CD4-positive, alpha-beta T cell (primary cell): ENCODE results near the gene MORN4. TPM values are rescaled to one million over a fixed set of nuclear protein-coding genes. Genes with fewer than 3 reads are reported as not detected.
A peak's percentile ranks its signal among the peaks of the same experiment; 100 is the strongest.

Experiments
- ATAC-seq: fragments of 200-7000 bp; cut with Tn5 transposase; one replicate; pipeline ENCODE4 v1.10.0; 2022; ENCODE audit warnings: mild to moderate bottlenecking; ENCODE audit not compliant: poor library complexity
- CTCF ChIA-PET: fragments of 350-600 bp; sonication (Branson Sonifier 250); formaldehyde crosslinking; loops from one replicate; lab custom pipeline; 2021; ENCODE audit warnings: antibody characterized with exemption, inconsistent platforms; lab: Charles Lee
- POLR2A ChIA-PET: fragments of 350-600 bp; sonication (Branson Sonifier 250); formaldehyde crosslinking; loops from one replicate; lab custom pipeline; 2021; ENCODE audit warnings: antibody characterized with exemption, inconsistent platforms; lab: Charles Lee
- DNase-seq, 14 experiments: peaks; one replicate each; pipeline ENCODE4 v3.0.0-alpha.2; 2013 to 2020; ENCODE audit warnings: mixed read lengths in 2 of 14
- H3K27ac ChIP-seq, 2 donors: one replicate each; pipeline versions ENCODE4 v1.5.1 to v1.7.0; 2013; ENCODE audit warnings: low read length in 2 of 2, low read depth in 1 of 2, mild to moderate bottlenecking in 1 of 2
- H3K27me3 ChIP-seq, 2 experiments: 1 replicate in 1 of 2; 2 replicates in 1 of 2; pipeline versions ENCODE4 v1.6.1 to v1.7.0; 2013; ENCODE audit warnings: low read length in 2 of 2, control low read depth in 1 of 2, mild to moderate bottlenecking in 1 of 2, moderate library complexity in 1 of 2; ENCODE audit not compliant: insufficient read depth in 2 of 2, control insufficient read depth in 1 of 2
- H3K36me3 ChIP-seq: one replicate; pipeline ENCODE4 v1.6.1; 2013; ENCODE audit warnings: low read length, control low read depth; ENCODE audit not compliant: insufficient read depth
- H3K4me1 ChIP-seq: one replicate; pipeline ENCODE4 v1.6.1; 2013; ENCODE audit warnings: low read length, control low read depth; ENCODE audit not compliant: insufficient read depth
- H3K4me3 ChIP-seq: one replicate; pipeline ENCODE4 v1.5.1; 2013; ENCODE audit warnings: mild to moderate bottlenecking, low read length, moderate library complexity
- H3K9me3 ChIP-seq, 2 experiments: 1 replicate in 1 of 2; 2 replicates in 1 of 2; pipeline versions ENCODE4 v1.6.1 to v1.7.0; 2013; ENCODE audit warnings: low read length in 2 of 2, mild to moderate bottlenecking in 2 of 2, control low read depth in 1 of 2, moderate library complexity in 1 of 2; ENCODE audit not compliant: control insufficient read depth in 1 of 2, insufficient read depth in 1 of 2
- H3K27ac Mint-ChIP-seq: one replicate; pipeline ENCODE4 v1.8.0; 2020; ENCODE audit warnings: mixed read lengths
- H3K27me3 Mint-ChIP-seq: one replicate; pipeline ENCODE4 v1.8.0; 2021; ENCODE audit warnings: mixed read lengths
- H3K36me3 Mint-ChIP-seq: one replicate; pipeline ENCODE4 v1.8.0; 2021; ENCODE audit warnings: low read depth, mixed read lengths
- H3K4me1 Mint-ChIP-seq: one replicate; pipeline ENCODE4 v1.8.0; 2021; ENCODE audit warnings: low read depth, mixed read lengths
- H3K4me3 Mint-ChIP-seq: one replicate; pipeline ENCODE4 v1.8.0; 2020; ENCODE audit warnings: mild to moderate bottlenecking, mixed read lengths
- H3K9me3 Mint-ChIP-seq: one replicate; pipeline ENCODE4 v1.8.0; 2020; ENCODE audit warnings: mixed read lengths
- CTCF ChIP-seq: fragments of 200-600 bp; IDR thresholded peaks from one replicate; pipeline ENCODE4 v1.8.0; 2022; ENCODE audit warnings: antibody characterized with exemption, mild to moderate bottlenecking
- intact Hi-C, 2 experiments: fragments of 100-400 bp; cut with DNase I in 1 of 2; cut with micrococcal nuclease in 1 of 2; formaldehyde crosslinking; loops; one replicate each; pipeline versions ENCODE4 v1.15.1 to v1.9.0; 2023 to 2025; cut with DNase I, micrococcal nuclease
- total RNA-seq, 174 experiments: library from RNA in 2 of 174; stranded (reverse) in 2 of 174; gene quantifications; one replicate each; pipeline ENCODE4 v1.2.3 and lab custom pipeline; 2021 to 2026

The MORN4 gene
- total RNA-seq, 2 experiments from 2014 or later = 0.36 to 0.39 TPM

GRCh38 chr10:97618733-97619132 lies 14.6 kb downstream of the MORN4 start:
- Mint-ChIP-seq H3K4me3 (no peak overlapping the region), H3K4me1 (no peaks in the 10 kb centered on the region), H3K27me3 (no peaks in the 10 kb centered on the region), H3K36me3 (no peaks in the 10 kb centered on the region), H3K9me3 (no peaks in the 10 kb centered on the region), H3K27ac (no peak overlapping the region)
- ChIA-PET POLR2A (no interaction called here), CTCF (interaction anchor here (1.2 kb wide), 1 partner anchor 14 kb away, joined by 3 read pairs; no protein-coding TSS in a partner anchor)
- intact Hi-C loops = no loop called here
- TF ChIP-seq CTCF = no peak
- no peaks in the 10 kb centered on the region for H3K27me3 ChIP-seq
- no peaks in the 10 kb centered on the region for H3K9me3 ChIP-seq
- no peaks in the 10 kb centered on the region for H3K36me3 ChIP-seq
- ATAC-seq (no peak), DNase-seq (no peak)
- no peak overlapping the region for H3K27ac ChIP-seq
- H3K4me3 ChIP-seq = no peak overlapping the region
- H3K4me1 ChIP-seq = no peaks in the 10 kb centered on the region

GRCh38 chr10:97618285-97618684 lies 15.0 kb downstream of the MORN4 start:
- intact Hi-C loops = no loop called here
- Mint-ChIP-seq H3K36me3 (no peaks in the 10 kb centered on the region), H3K27ac (no peak overlapping the region), H3K4me1 (no peaks in the 10 kb centered on the region), H3K27me3 (no peaks in the 10 kb centered on the region), H3K4me3 (no peak overlapping the region), H3K9me3 (no peaks in the 10 kb centered on the region)
- Histone ChIP-seq H3K27ac (no peak overlapping the region), H3K4me3 (no peak overlapping the region), H3K36me3 (no peaks in the 10 kb centered on the region), H3K27me3 (no peaks in the 10 kb centered on the region), H3K4me1 (no peaks in the 10 kb centered on the region), H3K9me3 (no peaks in the 10 kb centered on the region)
- CTCF ChIA-PET = interaction anchor here (1.2 kb wide), 1 partner anchor 14 kb away, joined by 3 read pairs; no protein-coding TSS in a partner anchor
- ATAC-seq = no peak
- TF ChIP-seq CTCF = no peak
- POLR2A ChIA-PET = no interaction called here
- no peak for DNase-seq

- no peaks in the 10 kb centered on the region for H3K36me3 ChIP-seq
- no peaks in the 10 kb centered on the region for H3K27me3 Mint-ChIP-seq
- no peaks in the 10 kb centered on the region for H3K9me3 ChIP-seq
- no peak overlapping the region for H3K4me3 ChIP-seq
- intact Hi-C loops = no loop called here
- no peaks in the 10 kb centered on the region for H3K4me1 ChIP-seq
- no peak overlapping the region for H3K27ac ChIP-seq
- no peaks in the 10 kb centered on the region for H3K4me1 Mint-ChIP-seq
- peak in 1 of 14 experiments; percentile 11 for DNase-seq
- ChIA-PET CTCF (no interaction called here), POLR2A (no interaction called here)
- H3K27me3 ChIP-seq = no peaks in the 10 kb centered on the region
- H3K27ac Mint-ChIP-seq = no peak overlapping the region
- no peaks in the 10 kb centered on the region for H3K36me3 Mint-ChIP-seq
- no peak for ATAC-seq
- no peaks in the 10 kb centered on the region for H3K9me3 Mint-ChIP-seq
- no peak overlapping the region for H3K4me3 Mint-ChIP-seq
- no peak for TF ChIP-seq CTCF
Observed at GRCh38 chr10:97612386-97612785, 20.9 kb downstream of the MORN4 start.
